WTC11 (cell line): ENCODE measurements around the gene NCOA6. TPM values are rescaled to one million over a fixed set of nuclear protein-coding genes. Genes with fewer than 3 reads are reported as not detected.

Experiments used
- ATAC-seq: fragments of 200-7000 bp; cut with Tn5 transposase; 2 replicates; pipeline ENCODE4 v1.10.0; 2021; ENCODE audit warnings: mild to moderate bottlenecking, moderate library complexity
- CTCF ChIA-PET: fragments of 300-600 bp; sonication (Branson Sonifier 250); formaldehyde crosslinking; loops from one replicate; lab custom pipeline; 2021; ENCODE audit warnings: antibody characterized with exemption; lab: Charles Lee
- POLR2A ChIA-PET: fragments of 350-600 bp; sonication (Branson Sonifier 250); formaldehyde crosslinking; loops from one replicate; lab custom pipeline; 2021; ENCODE audit warnings: antibody characterized with exemption; lab: Charles Lee
- DNase-seq: peaks from one replicate; pipeline ENCODE4 v3.0.0; 2021; ENCODE audit warnings: low spot score
- H3K27ac Mint-ChIP-seq: 2 replicates; pipeline ENCODE4 v1.8.0; 2021; ENCODE audit warnings: mixed read lengths
- H3K27me3 Mint-ChIP-seq: 2 replicates; pipeline ENCODE4 v1.8.0; 2021; ENCODE audit warnings: low read depth, mild to moderate bottlenecking, moderate library complexity, mixed read lengths
- H3K36me3 Mint-ChIP-seq: 2 replicates; pipeline ENCODE4 v1.8.0; 2021; ENCODE audit warnings: mixed read lengths
- H3K4me1 Mint-ChIP-seq: 2 replicates; pipeline ENCODE4 v1.8.0; 2022; ENCODE audit warnings: mixed read lengths
- H3K4me3 Mint-ChIP-seq: 2 replicates; pipeline ENCODE4 v1.8.0; 2021; ENCODE audit warnings: mild to moderate bottlenecking, moderate library complexity, mixed read lengths
- H3K9me3 Mint-ChIP-seq: 2 replicates; pipeline ENCODE4 v1.8.0; 2021; ENCODE audit warnings: mixed read lengths
- CBFB ChIP-seq: sonication (generic); formaldehyde crosslinking; IDR thresholded peaks from 2 replicates; pipeline ENCODE4 v1.8.1; 2022; ENCODE audit warnings: mild to moderate bottlenecking, low read depth, missing genetic modification reagents
- ELF4 ChIP-seq: sonication (generic); formaldehyde crosslinking; IDR thresholded peaks from 2 replicates; pipeline ENCODE4 v1.8.1; 2022; ENCODE audit warnings: low read depth, mild to moderate bottlenecking, moderate library complexity, missing genetic modification reagents
- ETV6 ChIP-seq: sonication (generic); formaldehyde crosslinking; IDR thresholded peaks from 2 replicates; pipeline ENCODE4 v1.8.1; 2022; ENCODE audit warnings: mild to moderate bottlenecking, missing genetic modification reagents
- FOXJ3 ChIP-seq: sonication (generic); formaldehyde crosslinking; IDR thresholded peaks from 2 replicates; pipeline ENCODE4 v1.9.0; 2021; ENCODE audit warnings: missing genetic modification reagents, mild to moderate bottlenecking, borderline replicate concordance
- FOXP1 ChIP-seq: sonication (generic); formaldehyde crosslinking; IDR thresholded peaks from 2 replicates; pipeline ENCODE4 v1.8.0; 2022; ENCODE audit warnings: missing genetic modification reagents, mild to moderate bottlenecking, moderate library complexity, borderline replicate concordance
- GABPB1 ChIP-seq: sonication (generic); formaldehyde crosslinking; IDR thresholded peaks from 2 replicates; pipeline ENCODE4 v1.8.1; 2023; ENCODE audit warnings: mild to moderate bottlenecking, missing genetic modification reagents
- HMGA2 ChIP-seq: fragments of 250-450 bp; sonication (Bioruptor Pico); IDR thresholded peaks from 2 replicates; pipeline ENCODE4 v1.4.0; 2021; ENCODE audit warnings: mild to moderate bottlenecking, moderate library complexity
- JUN ChIP-seq: sonication (generic); formaldehyde crosslinking; IDR thresholded peaks from 2 replicates; pipeline ENCODE4 v1.8.0; 2023; ENCODE audit warnings: mild to moderate bottlenecking, missing genetic modification reagents
- KAT7 ChIP-seq: sonication (generic); formaldehyde crosslinking; IDR thresholded peaks from 2 replicates; pipeline ENCODE4 v1.8.1; 2023; ENCODE audit warnings: missing genetic modification reagents, mild to moderate bottlenecking, borderline replicate concordance
- PRRX2 ChIP-seq: fragments of 250-450 bp; sonication (Bioruptor Pico); IDR thresholded peaks from 2 replicates; pipeline ENCODE4 v1.8.0; 2021; ENCODE audit warnings: mild to moderate bottlenecking
- SMAD3 ChIP-seq: sonication (generic); formaldehyde crosslinking; IDR thresholded peaks from 2 replicates; pipeline ENCODE4 v1.8.0; 2022; ENCODE audit warnings: missing genetic modification reagents, mild to moderate bottlenecking, borderline replicate concordance
- SOX15 ChIP-seq: fragments of 250-450 bp; sonication (Bioruptor Pico); IDR thresholded peaks from 2 replicates; pipeline ENCODE4 v1.9.0; 2021; ENCODE audit warnings: mild to moderate bottlenecking
- TP53 ChIP-seq: sonication (generic); formaldehyde crosslinking; IDR thresholded peaks from 2 replicates; pipeline ENCODE4 v1.8.1; 2023; ENCODE audit warnings: mild to moderate bottlenecking, missing genetic modification reagents
- ZNF121 ChIP-seq: sonication (generic); formaldehyde crosslinking; IDR thresholded peaks from 2 replicates; pipeline ENCODE4 v1.8.0; 2023; ENCODE audit warnings: missing genetic modification reagents
- ZNF416 ChIP-seq: fragments of 250-450 bp; sonication (Bioruptor Pico); IDR thresholded peaks from 2 replicates; pipeline ENCODE4 v1.9.0; 2021; ENCODE audit warnings: mild to moderate bottlenecking, inconsistent platforms
- ZNF671 ChIP-seq: fragments of 250-450 bp; sonication (Bioruptor Pico); IDR thresholded peaks from 2 replicates; pipeline ENCODE4 v1.8.0; 2021; ENCODE audit warnings: mild to moderate bottlenecking
- total RNA-seq: library from RNA; stranded (reverse); gene quantifications from 3 replicates; pipeline ENCODE4 v1.2.3, GENCODE V29; 2021
- TF ChIP-seq, protein P1 (sequence below): sonication (generic); formaldehyde crosslinking; IDR thresholded peaks from 2 replicates; pipeline ENCODE4 v1.8.0; 2023; ENCODE audit warnings: mild to moderate bottlenecking, missing genetic modification reagents
- TF ChIP-seq, protein P2 (sequence below): sonication (generic); formaldehyde crosslinking; IDR thresholded peaks from 2 replicates; pipeline ENCODE4 v1.8.0; 2022; ENCODE audit warnings: mild to moderate bottlenecking, missing genetic modification reagents
- TF ChIP-seq, protein P3 (sequence below): fragments of 250-450 bp; sonication (Bioruptor Pico); IDR thresholded peaks from 2 replicates; pipeline ENCODE4 v1.9.0; 2021; ENCODE audit warnings: mild to moderate bottlenecking
- TF ChIP-seq, protein P4 (sequence below): sonication (generic); formaldehyde crosslinking; IDR thresholded peaks from 2 replicates; pipeline ENCODE4 v1.8.1; 2022; ENCODE audit warnings: low read depth, mild to moderate bottlenecking, moderate library complexity, missing genetic modification reagents, borderline replicate concordance
- TF ChIP-seq, protein P5 (sequence below): sonication (generic); formaldehyde crosslinking; IDR thresholded peaks from 2 replicates; pipeline ENCODE4 v1.8.0; 2022; ENCODE audit warnings: mild to moderate bottlenecking, missing genetic modification reagents
- TF ChIP-seq, protein P6 (sequence below): fragments of 250-450 bp; sonication (Bioruptor Pico); IDR thresholded peaks from 2 replicates; pipeline ENCODE4 v1.9.0; 2021; ENCODE audit warnings: mild to moderate bottlenecking

NCOA6 gene
- total RNA-seq, 1 experiment from 2014 or later = 10.1 TPM

DNA sequence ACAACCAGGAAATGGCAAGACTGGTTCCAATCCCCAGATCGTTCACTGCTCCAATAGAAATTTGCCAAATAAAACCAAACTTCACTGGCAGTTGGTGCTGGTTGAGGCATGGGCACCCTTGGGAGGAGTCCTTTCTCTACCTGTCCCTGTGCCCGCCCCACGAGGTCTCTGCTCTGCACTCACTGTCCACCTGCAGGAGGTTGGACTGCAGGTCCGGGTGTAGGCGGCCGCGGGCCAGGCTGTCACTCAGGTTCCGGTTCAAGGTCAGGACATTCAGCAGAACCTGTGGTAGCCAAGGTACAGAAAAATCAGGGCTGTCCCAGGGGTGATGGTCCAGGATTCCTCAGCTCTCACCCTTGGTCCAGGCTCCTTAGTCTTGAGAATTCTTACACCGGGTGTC, 24.3 kb upstream of the NCOA6 start:
- no peaks in the 10 kb centered on the region for H3K27me3 Mint-ChIP-seq
- ATAC-seq (no peak), DNase-seq (no peak)
- TF ChIP-seq ELF4 (CRISPR knock-in tag) (no peak), GABPB1 (CRISPR knock-in tag) (no peak), CBFB (CRISPR knock-in tag) (no peak)
- TF ChIP-seq, protein P1, sequence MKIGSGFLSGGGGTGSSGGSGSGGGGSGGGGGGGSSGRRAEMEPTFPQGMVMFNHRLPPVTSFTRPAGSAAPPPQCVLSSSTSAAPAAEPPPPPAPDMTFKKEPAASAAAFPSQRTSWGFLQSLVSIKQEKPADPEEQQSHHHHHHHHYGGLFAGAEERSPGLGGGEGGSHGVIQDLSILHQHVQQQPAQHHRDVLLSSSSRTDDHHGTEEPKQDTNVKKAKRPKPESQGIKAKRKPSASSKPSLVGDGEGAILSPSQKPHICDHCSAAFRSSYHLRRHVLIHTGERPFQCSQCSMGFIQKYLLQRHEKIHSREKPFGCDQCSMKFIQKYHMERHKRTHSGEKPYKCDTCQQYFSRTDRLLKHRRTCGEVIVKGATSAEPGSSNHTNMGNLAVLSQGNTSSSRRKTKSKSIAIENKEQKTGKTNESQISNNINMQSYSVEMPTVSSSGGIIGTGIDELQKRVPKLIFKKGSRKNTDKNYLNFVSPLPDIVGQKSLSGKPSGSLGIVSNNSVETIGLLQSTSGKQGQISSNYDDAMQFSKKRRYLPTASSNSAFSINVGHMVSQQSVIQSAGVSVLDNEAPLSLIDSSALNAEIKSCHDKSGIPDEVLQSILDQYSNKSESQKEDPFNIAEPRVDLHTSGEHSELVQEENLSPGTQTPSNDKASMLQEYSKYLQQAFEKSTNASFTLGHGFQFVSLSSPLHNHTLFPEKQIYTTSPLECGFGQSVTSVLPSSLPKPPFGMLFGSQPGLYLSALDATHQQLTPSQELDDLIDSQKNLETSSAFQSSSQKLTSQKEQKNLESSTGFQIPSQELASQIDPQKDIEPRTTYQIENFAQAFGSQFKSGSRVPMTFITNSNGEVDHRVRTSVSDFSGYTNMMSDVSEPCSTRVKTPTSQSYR (CRISPR knock-in tag) = no peak
- peaks cover 4% of the 10 kb centered on the region; the same call in 1 of the 2 replicates for H3K36me3 Mint-ChIP-seq
- no peaks in the 10 kb centered on the region for H3K4me1 Mint-ChIP-seq
- POLR2A ChIA-PET = no interaction called here
- no peak overlapping the region for H3K4me3 Mint-ChIP-seq
- H3K27ac Mint-ChIP-seq = no peak overlapping the region
- H3K9me3 Mint-ChIP-seq = no peaks in the 10 kb centered on the region
- CTCF ChIA-PET = interaction anchor here (0.8 kb wide), 1 partner anchor 24 kb away, joined by 5 read pairs; no protein-coding TSS in a partner anchor

DNA sequence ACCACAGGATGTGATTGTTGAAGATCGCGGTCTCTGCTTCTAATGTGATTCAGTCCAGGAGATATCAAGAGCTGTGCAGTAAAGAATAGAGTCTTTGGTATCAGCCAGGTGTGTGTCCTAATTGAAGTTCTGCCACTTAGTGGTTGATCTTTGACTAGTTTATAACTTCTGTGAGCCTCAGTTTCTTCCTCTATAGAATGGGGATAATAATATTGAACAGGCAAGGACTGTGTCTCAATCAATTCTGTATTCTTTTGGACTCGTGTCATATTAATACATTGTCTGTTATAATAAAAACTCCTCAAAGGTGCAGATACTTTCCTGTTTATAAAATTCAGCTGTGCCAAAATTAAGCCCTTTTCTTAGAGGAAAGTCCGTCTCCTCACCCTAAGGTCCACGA, 23.1 kb upstream of the NCOA6 start:
- peaks cover 4% of the 10 kb centered on the region; the same call in 1 of the 2 replicates for H3K36me3 Mint-ChIP-seq
- DNase-seq = no peak
- ChIA-PET CTCF (interaction anchor here (0.6 kb wide), 1 partner anchor 416 kb away, joined by 3 read pairs; no protein-coding TSS in a partner anchor), POLR2A (no interaction called here)
- ATAC-seq = no peak
- H3K27me3 Mint-ChIP-seq = no peaks in the 10 kb centered on the region
- H3K4me3 Mint-ChIP-seq = no peak overlapping the region
- no peaks in the 10 kb centered on the region for H3K9me3 Mint-ChIP-seq
- TF ChIP-seq FOXP1 (CRISPR knock-in tag) (no peak), ZNF121 (CRISPR knock-in tag) (no peak), SOX15 (no peak), ZNF671 (no peak), FOXJ3 (CRISPR knock-in tag) (no peak), HMGA2 (no peak)
- TF ChIP-seq, protein P2, sequence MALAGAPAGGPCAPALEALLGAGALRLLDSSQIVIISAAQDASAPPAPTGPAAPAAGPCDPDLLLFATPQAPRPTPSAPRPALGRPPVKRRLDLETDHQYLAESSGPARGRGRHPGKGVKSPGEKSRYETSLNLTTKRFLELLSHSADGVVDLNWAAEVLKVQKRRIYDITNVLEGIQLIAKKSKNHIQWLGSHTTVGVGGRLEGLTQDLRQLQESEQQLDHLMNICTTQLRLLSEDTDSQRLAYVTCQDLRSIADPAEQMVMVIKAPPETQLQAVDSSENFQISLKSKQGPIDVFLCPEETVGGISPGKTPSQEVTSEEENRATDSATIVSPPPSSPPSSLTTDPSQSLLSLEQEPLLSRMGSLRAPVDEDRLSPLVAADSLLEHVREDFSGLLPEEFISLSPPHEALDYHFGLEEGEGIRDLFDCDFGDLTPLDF (CRISPR knock-in tag) = no peak
- TF ChIP-seq, protein P3, sequence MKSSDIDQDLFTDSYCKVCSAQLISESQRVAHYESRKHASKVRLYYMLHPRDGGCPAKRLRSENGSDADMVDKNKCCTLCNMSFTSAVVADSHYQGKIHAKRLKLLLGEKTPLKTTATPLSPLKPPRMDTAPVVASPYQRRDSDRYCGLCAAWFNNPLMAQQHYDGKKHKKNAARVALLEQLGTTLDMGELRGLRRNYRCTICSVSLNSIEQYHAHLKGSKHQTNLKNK (CRISPR knock-in tag) = no peak
- no peak overlapping the region for H3K27ac Mint-ChIP-seq
- no peaks in the 10 kb centered on the region for H3K4me1 Mint-ChIP-seq

DNA sequence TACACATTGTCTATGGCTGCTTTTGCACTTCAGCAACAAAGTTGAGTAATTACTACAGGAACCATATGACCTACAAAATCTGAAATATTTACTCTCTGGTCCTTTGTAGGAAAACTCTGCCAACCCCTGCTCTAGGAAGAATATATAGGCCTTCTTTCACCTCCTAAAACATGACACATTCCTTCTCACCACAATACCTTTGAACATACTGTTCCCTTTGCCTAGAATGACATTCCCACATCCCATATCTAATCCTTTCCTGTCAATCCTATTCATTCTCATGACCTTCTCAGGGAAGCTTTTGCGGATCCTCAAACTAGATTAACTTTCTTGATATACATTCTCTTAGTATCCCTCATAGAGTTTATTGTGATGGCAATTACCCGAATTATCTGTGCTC, 18.0 kb upstream of the NCOA6 start:
- Mint-ChIP-seq H3K9me3 (no peaks in the 10 kb centered on the region), H3K4me3 (no peak overlapping the region), H3K36me3 (no peaks in the 10 kb centered on the region), H3K27ac (no peak overlapping the region), H3K27me3 (no peaks in the 10 kb centered on the region), H3K4me1 (no peaks in the 10 kb centered on the region)
- no peak for ATAC-seq
- CTCF ChIA-PET = interaction anchor here (0.9 to 1.0 kb wide), 2 partner anchors 112 to 464 kb away, joined by 3 to 4 read pairs; partner anchors contain the start of genes GSS and MYH7B
- TF ChIP-seq, protein P4, sequence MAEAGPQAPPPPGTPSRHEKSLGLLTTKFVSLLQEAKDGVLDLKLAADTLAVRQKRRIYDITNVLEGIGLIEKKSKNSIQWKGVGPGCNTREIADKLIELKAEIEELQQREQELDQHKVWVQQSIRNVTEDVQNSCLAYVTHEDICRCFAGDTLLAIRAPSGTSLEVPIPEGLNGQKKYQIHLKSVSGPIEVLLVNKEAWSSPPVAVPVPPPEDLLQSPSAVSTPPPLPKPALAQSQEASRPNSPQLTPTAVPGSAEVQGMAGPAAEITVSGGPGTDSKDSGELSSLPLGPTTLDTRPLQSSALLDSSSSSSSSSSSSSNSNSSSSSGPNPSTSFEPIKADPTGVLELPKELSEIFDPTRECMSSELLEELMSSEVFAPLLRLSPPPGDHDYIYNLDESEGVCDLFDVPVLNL = no peak
- TF ChIP-seq SMAD3 = no peak
- no peak for TF ChIP-seq ZNF416 (CRISPR knock-in tag)
- TF ChIP-seq KAT7 (CRISPR knock-in tag) = no peak
- no peak for TF ChIP-seq ETV6 (CRISPR knock-in tag)
- TF ChIP-seq PRRX2 (CRISPR knock-in tag) = no peak
- TF ChIP-seq, protein P5, sequence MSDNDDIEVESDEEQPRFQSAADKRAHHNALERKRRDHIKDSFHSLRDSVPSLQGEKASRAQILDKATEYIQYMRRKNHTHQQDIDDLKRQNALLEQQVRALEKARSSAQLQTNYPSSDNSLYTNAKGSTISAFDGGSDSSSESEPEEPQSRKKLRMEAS (CRISPR knock-in tag) = no peak
- TF ChIP-seq TP53 (CRISPR knock-in tag) = no peak
- TF ChIP-seq FOXP1 (CRISPR knock-in tag) = no peak
- TF ChIP-seq JUN = no peak
- TF ChIP-seq, protein P6, sequence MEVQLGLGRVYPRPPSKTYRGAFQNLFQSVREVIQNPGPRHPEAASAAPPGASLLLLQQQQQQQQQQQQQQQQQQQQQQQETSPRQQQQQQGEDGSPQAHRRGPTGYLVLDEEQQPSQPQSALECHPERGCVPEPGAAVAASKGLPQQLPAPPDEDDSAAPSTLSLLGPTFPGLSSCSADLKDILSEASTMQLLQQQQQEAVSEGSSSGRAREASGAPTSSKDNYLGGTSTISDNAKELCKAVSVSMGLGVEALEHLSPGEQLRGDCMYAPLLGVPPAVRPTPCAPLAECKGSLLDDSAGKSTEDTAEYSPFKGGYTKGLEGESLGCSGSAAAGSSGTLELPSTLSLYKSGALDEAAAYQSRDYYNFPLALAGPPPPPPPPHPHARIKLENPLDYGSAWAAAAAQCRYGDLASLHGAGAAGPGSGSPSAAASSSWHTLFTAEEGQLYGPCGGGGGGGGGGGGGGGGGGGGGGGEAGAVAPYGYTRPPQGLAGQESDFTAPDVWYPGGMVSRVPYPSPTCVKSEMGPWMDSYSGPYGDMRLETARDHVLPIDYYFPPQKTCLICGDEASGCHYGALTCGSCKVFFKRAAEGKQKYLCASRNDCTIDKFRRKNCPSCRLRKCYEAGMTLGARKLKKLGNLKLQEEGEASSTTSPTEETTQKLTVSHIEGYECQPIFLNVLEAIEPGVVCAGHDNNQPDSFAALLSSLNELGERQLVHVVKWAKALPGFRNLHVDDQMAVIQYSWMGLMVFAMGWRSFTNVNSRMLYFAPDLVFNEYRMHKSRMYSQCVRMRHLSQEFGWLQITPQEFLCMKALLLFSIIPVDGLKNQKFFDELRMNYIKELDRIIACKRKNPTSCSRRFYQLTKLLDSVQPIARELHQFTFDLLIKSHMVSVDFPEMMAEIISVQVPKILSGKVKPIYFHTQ = no peak
- no peak for DNase-seq
- POLR2A ChIA-PET = no interaction called here
